ENCODE results near the gene PDE9A.

DNA sequence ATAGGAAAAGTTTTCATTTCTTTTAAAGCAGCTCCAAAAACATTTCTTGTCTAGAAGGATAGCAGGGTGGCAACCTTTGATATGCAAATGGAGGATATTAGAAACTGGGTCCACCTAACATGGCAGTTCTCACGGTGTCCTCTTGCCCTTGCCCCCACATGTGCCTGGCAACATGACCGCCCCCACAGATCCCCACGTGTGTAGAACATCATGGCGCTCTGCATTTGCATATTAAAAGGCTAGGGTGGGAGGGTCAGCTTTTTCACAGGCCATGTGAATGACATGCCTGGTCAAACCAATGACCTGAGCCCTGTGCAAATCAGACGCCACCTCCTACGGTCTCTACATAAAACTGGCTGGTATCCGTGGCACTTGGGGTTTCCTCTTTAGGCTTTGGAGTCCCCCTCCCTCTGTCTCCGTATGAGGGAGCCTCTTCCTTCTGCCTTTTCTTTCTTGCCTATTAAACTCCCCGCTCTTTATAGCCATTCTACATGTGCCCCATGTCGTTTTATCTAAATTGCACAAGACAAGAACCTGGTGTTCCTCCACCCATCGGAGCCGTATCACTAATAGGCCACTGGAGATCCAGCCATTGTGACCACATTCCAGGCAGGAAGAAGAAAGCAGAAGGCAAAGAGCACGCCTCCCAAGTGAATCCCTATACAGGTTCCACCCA lies 154.7 kb downstream of the PDE9A start:
- TF ChIP-seq POLR2AphosphoS5 (IDR thresholded peaks at IDR 0.05) (no peak), EP300 (IDR thresholded peaks at IDR 0.05) (no peak)
- TF ChIP-seq, protein P1, sequence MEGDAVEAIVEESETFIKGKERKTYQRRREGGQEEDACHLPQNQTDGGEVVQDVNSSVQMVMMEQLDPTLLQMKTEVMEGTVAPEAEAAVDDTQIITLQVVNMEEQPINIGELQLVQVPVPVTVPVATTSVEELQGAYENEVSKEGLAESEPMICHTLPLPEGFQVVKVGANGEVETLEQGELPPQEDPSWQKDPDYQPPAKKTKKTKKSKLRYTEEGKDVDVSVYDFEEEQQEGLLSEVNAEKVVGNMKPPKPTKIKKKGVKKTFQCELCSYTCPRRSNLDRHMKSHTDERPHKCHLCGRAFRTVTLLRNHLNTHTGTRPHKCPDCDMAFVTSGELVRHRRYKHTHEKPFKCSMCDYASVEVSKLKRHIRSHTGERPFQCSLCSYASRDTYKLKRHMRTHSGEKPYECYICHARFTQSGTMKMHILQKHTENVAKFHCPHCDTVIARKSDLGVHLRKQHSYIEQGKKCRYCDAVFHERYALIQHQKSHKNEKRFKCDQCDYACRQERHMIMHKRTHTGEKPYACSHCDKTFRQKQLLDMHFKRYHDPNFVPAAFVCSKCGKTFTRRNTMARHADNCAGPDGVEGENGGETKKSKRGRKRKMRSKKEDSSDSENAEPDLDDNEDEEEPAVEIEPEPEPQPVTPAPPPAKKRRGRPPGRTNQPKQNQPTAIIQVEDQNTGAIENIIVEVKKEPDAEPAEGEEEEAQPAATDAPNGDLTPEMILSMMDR (IDR thresholded peaks at IDR 0.05) = no peak
